Panc1 (cell line): ENCODE measurements around the gene POLK. TPM values are rescaled to one million over a fixed set of nuclear protein-coding genes. Genes with fewer than 3 reads are reported as not detected.

Experiments used
- ATAC-seq: fragments of 200-7000 bp; cut with Tn5 transposase; 2 replicates; pipeline ENCODE4 v1.9.1; 2020; ENCODE audit warnings: mild to moderate bottlenecking, moderate library complexity
- BruUV-seq: library from RNA; stranded (reverse); fragments of 400-500 nt; replicated peaks from 2 replicates; lab custom pipeline; 2021; lab: Mats Ljungman, UMichigan
- CTCF ChIA-PET: fragments of 300-600 bp; sonication (Branson Sonifier 250); formaldehyde crosslinking; loops from one replicate; lab custom pipeline; 2022; ENCODE audit warnings: antibody characterized with exemption; lab: Charles Lee
- POLR2A ChIA-PET: fragments of 300-600 bp; sonication (Branson Sonifier 250); formaldehyde crosslinking; loops from one replicate; lab custom pipeline; 2022; ENCODE audit warnings: antibody characterized with exemption; lab: Charles Lee
- DNase-seq: peaks from one replicate; pipeline ENCODE4 v3.0.0-alpha.2; 2010; ENCODE audit warnings: low read depth, low spot score
- H3K27ac ChIP-seq: 2 replicates; pipeline ENCODE4 v1.5.1; 2011; ENCODE audit warnings: mild to moderate bottlenecking, low read length, inconsistent platforms
- H3K27me3 ChIP-seq: fragments of 200-500 bp; sonication (Bioruptor generic); 2 replicates; pipeline ENCODE4 v1.6.0; 2014; ENCODE audit warnings: low read length, inconsistent platforms; ENCODE audit not compliant: control insufficient read depth, insufficient read depth
- H3K36me3 ChIP-seq: fragments of 200-500 bp; sonication (Bioruptor generic); 2 replicates; pipeline ENCODE4 v1.5.1; 2014; ENCODE audit warnings: inconsistent platforms, mild to moderate bottlenecking, low read length, moderate library complexity; ENCODE audit not compliant: control insufficient read depth, insufficient read depth
- H3K4me1 ChIP-seq: 2 replicates; pipeline ENCODE4 v1.5.1; 2011; ENCODE audit warnings: inconsistent platforms, mild to moderate bottlenecking, low read length, moderate library complexity; ENCODE audit not compliant: control insufficient read depth, insufficient read depth
- H3K4me3 ChIP-seq, 2 experiments: 2 replicates each; pipeline ENCODE4 v1.5.1; 2011 to 2012; ENCODE audit warnings: low read depth in 2 of 2, low read length in 2 of 2, mild to moderate bottlenecking in 2 of 2, inconsistent platforms in 1 of 2, moderate library complexity in 1 of 2
- H3K9me3 ChIP-seq: fragments of 200-500 bp; sonication (Bioruptor generic); 2 replicates; pipeline ENCODE4 v1.5.1; 2014; ENCODE audit warnings: low read depth, mild to moderate bottlenecking, inconsistent platforms, low read length, moderate library complexity; ENCODE audit not compliant: control insufficient read depth, insufficient read depth
- POLR2AphosphoS5 ChIP-seq: IDR thresholded peaks from 2 replicates; pipeline ENCODE4 v1.6.1; 2012; ENCODE audit warnings: mild to moderate bottlenecking, low read depth, low read length, moderate library complexity
- SIN3A ChIP-seq: IDR thresholded peaks from 2 replicates; pipeline ENCODE4 v1.6.1; 2012; ENCODE audit warnings: low read depth, mild to moderate bottlenecking, low read length, moderate library complexity, borderline replicate concordance; ENCODE audit not compliant: insufficient read depth
- TCF7L2 ChIP-seq: IDR thresholded peaks from 2 replicates; pipeline ENCODE4 v1.6.1; 2011; ENCODE audit warnings: mild to moderate bottlenecking, low read depth, low read length, inconsistent platforms
- in situ Hi-C: cut with HindIII; loops from 2 replicates; pipeline ENCODE4 v1.10.0; 2016; ENCODE audit warnings: low sequenced_read_pairs, low pct_unique_long_range_greater_than_20kb
- intact Hi-C: fragments of 100-400 bp; cut with micrococcal nuclease; formaldehyde crosslinking; loops from one replicate; pipeline ENCODE4 v1.10.0; 2022; ENCODE audit not compliant: unreplicated experiment
- total RNA-seq: library from RNA; stranded (reverse); gene quantifications from one replicate; pipeline ENCODE4 v1.2.1, GENCODE V29; 2021; ENCODE audit not compliant: unreplicated experiment
- TF ChIP-seq, protein P1 (sequence below): fragments of 450-650 bp; IDR thresholded peaks from 2 replicates; pipeline ENCODE4 v1.5.1; 2017; ENCODE audit warnings: mild to moderate bottlenecking
- TF ChIP-seq, protein P2 (sequence below), 2 experiments: IDR thresholded peaks; 2 replicates each; pipeline ENCODE4 v1.6.1; 2011 to 2012; ENCODE audit warnings: low read depth in 2 of 2, control low read depth in 1 of 2, low read length in 1 of 2, mild to moderate bottlenecking in 1 of 2, moderate library complexity in 1 of 2; ENCODE audit not compliant: insufficient read depth in 1 of 2

Gene POLK
- total RNA-seq, 1 experiment from 2014 or later = 21.3 TPM

DNA sequence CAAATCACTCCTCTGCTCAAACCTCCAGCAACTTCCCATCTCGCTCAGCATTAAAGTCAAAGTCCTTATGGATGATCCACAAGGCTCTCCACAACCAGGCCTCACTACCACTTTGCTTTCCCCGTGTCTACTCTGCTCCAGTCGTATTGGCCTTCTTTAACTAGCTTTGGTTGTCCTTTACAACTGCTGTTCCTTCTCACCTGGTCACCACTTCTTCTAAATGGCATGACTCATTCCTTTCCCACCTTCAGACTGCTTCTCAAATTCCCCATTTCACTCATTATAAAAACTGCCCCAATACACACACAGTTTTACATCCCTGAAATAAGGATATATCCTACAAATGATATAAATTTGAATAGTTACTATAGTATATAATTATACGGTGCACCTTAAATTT lies 30.7 kb upstream of the POLK start:
- in situ Hi-C loops = no loop called here
- no peak for ATAC-seq
- DNase-seq = no peak
- BruUV-seq = no TSS peak
- CTCF ChIA-PET = no interaction called here
- Histone ChIP-seq H3K27ac (no peak overlapping the region), H3K9me3 (no peaks in the 10 kb centered on the region), H3K4me1 (no peaks in the 10 kb centered on the region), H3K4me3 (no peak overlapping the region), H3K36me3 (no peaks in the 10 kb centered on the region), H3K27me3 (no peaks in the 10 kb centered on the region)
- intact Hi-C loops = no loop called here
- TF ChIP-seq, protein P1, sequence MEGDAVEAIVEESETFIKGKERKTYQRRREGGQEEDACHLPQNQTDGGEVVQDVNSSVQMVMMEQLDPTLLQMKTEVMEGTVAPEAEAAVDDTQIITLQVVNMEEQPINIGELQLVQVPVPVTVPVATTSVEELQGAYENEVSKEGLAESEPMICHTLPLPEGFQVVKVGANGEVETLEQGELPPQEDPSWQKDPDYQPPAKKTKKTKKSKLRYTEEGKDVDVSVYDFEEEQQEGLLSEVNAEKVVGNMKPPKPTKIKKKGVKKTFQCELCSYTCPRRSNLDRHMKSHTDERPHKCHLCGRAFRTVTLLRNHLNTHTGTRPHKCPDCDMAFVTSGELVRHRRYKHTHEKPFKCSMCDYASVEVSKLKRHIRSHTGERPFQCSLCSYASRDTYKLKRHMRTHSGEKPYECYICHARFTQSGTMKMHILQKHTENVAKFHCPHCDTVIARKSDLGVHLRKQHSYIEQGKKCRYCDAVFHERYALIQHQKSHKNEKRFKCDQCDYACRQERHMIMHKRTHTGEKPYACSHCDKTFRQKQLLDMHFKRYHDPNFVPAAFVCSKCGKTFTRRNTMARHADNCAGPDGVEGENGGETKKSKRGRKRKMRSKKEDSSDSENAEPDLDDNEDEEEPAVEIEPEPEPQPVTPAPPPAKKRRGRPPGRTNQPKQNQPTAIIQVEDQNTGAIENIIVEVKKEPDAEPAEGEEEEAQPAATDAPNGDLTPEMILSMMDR = no peak
- no peak for TF ChIP-seq POLR2AphosphoS5
- no peak for TF ChIP-seq SIN3A
- TF ChIP-seq, protein P2, sequence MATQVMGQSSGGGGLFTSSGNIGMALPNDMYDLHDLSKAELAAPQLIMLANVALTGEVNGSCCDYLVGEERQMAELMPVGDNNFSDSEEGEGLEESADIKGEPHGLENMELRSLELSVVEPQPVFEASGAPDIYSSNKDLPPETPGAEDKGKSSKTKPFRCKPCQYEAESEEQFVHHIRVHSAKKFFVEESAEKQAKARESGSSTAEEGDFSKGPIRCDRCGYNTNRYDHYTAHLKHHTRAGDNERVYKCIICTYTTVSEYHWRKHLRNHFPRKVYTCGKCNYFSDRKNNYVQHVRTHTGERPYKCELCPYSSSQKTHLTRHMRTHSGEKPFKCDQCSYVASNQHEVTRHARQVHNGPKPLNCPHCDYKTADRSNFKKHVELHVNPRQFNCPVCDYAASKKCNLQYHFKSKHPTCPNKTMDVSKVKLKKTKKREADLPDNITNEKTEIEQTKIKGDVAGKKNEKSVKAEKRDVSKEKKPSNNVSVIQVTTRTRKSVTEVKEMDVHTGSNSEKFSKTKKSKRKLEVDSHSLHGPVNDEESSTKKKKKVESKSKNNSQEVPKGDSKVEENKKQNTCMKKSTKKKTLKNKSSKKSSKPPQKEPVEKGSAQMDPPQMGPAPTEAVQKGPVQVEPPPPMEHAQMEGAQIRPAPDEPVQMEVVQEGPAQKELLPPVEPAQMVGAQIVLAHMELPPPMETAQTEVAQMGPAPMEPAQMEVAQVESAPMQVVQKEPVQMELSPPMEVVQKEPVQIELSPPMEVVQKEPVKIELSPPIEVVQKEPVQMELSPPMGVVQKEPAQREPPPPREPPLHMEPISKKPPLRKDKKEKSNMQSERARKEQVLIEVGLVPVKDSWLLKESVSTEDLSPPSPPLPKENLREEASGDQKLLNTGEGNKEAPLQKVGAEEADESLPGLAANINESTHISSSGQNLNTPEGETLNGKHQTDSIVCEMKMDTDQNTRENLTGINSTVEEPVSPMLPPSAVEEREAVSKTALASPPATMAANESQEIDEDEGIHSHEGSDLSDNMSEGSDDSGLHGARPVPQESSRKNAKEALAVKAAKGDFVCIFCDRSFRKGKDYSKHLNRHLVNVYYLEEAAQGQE (IDR thresholded peaks at IDR 0.05; ENCODE audit: insufficient read depth in 1 of 2, low read depth in 2 of 2, low read length in 1 of 2) = no peak
- no peak for TF ChIP-seq TCF7L2
- POLR2A ChIA-PET = no interaction called here

DNA sequence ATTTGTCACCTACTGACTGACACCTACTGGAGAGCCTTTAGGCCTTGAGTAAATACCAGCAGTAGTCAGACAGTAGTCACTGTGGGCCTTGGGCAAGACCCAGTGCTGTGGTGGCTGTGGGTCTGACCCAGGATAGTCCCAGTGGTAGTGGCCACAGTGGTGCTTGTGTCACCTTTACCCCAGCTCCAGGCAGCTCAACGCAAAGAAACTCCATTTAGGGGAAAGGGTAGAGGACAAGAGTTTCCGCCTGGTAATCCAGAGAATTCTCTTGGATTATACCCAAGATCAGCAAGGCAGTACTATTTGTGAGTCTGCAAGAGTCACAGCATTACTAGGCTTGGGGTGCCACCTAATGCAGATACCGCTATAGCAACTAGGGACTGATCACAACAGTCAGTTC lies 29.2 kb upstream of the POLK start:
- DNase-seq (no peak), ATAC-seq (no peak)
- Histone ChIP-seq H3K4me1 (no peaks in the 10 kb centered on the region), H3K4me3 (no peak overlapping the region), H3K27ac (no peak overlapping the region), H3K9me3 (no peaks in the 10 kb centered on the region), H3K27me3 (no peaks in the 10 kb centered on the region), H3K36me3 (no peaks in the 10 kb centered on the region)
- intact Hi-C loops (no loop called here), in situ Hi-C loops (no loop called here)
- BruUV-seq = no TSS peak
- TF ChIP-seq, protein P1 = no peak
- TF ChIP-seq, protein P2 (IDR thresholded peaks at IDR 0.05; ENCODE audit: insufficient read depth in 1 of 2, low read depth in 2 of 2, low read length in 1 of 2) = no peak
- TF ChIP-seq POLR2AphosphoS5 (no peak), SIN3A (no peak), TCF7L2 (no peak)
- CTCF ChIA-PET = no interaction called here
- POLR2A ChIA-PET = no interaction called here
